Hematopoietic multipotent progenitor cell (in vitro differentiated cells): Measurements from ENCODE around the gene MED29. TPM values are rescaled to one million over a fixed set of nuclear protein-coding genes. Genes with fewer than 3 reads are reported as not detected.

Experiments used
- DNase-seq, 3 donors: peaks; one replicate each; pipeline ENCODE4 v3.0.0-alpha.2; 2011 to 2015; ENCODE audit warnings: low read depth in 2 of 3, low spot score in 2 of 3
- total RNA-seq: library from RNA; depleted of rRNA; stranded (reverse); fragments of >200 nt; gene quantifications from one replicate; pipeline ENCODE4 v1.2.3, GENCODE V29; 2012

MED29 gene
- total RNA-seq, 1 donor, result 35.5 TPM

DNA sequence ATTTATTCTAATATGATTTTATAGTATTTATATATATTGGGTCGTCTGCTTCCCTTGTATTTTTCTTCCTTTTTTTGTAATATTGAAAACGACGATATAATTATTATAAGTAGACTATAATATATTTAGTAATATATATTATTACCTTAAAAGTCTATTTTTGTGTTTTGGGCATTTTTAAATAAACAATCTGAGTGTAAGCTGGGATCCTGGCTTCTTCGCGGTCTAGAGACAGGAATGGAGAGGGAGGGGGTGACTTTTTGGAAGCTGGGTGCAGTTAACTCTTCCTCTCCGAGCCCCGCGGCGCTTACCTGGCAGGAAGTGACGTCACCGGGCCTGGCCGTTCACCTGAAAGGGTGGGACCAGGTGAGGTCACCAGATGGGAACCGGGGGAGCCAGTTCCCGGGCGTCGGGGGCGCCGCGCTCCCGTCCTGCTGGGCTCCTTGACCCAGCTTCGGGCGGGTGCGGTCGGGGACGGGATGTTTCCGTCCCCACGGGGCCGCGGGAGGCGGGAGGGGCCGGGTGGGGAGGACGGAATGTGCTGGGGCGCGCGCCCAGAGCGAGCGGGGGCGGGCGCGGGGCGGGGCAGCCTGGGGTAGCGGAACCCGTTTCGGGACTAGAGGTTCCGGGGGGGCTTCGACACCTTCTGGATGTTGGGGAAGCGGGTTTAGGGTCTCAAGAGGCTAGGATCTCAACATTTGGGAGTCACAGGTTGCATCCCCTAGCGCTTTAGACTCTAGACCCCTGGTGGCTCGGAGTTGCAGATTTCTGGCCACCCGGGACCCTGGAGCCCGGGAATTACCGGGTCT is 18.2 kb downstream of the MED29 start:
- peak; percentile 73 to 78 (median 77) for DNase-seq

GRCh38 chr19:39410017-39410830 is 19.0 kb downstream of the MED29 start:
- DNase-seq, result peak in 2 of 3 donors; percentile 64 to 78

DNA sequence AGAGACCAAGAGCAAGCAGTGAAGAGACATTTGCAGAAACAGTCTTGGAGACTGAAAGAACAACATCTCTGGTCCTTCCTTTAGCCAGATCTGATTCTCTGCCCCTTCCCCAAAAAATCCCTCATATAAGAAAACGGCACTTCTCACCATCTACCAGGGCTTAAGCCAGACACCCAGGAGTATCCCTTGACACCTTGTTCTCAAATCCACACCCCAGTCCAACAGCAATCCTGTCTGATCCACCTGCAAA is 19.6 kb downstream of the MED29 start:
- no peak for DNase-seq

GRCh38 chr19:39411081-39411831 is 20.1 kb downstream of the MED29 start:
- no peak for DNase-seq

DNA sequence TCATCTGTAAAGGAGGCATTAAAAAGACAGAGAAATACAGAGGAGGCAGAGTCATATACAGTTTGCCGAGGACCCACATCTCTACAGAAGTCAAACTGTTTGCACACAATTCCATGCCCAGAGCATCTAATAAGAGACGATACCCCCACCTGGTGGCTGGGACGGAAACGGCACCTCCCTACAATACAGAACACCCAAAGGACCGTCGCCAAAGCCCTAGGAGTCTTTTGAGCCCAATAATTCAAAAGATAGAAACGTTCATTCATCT is 20.6 kb downstream of the MED29 start:
- DNase-seq, result peak; percentile 84 to 97 (median 89)

GRCh38 chr19:39412100-39412866 is 21.1 kb downstream of the MED29 start, which contains the start of gene PLEKHG2:
PLEKHG2 (plus strand) TSS chr19:39412669; CDS start chr19:39414087, 1,418 bp downstream.
- DNase-seq, result peak; percentile 99

GRCh38 chr19:39412867-39413271 is 21.7 kb downstream of the MED29 start:
- no peak for DNase-seq

GRCh38 chr19:39413272-39413910 is 22.2 kb downstream of the MED29 start:
- peak in 1 of 3 donors; percentile 41 for DNase-seq

GRCh38 chr19:39413911-39414608 is 22.9 kb downstream of the MED29 start:
- DNase-seq, result no peak

DNA sequence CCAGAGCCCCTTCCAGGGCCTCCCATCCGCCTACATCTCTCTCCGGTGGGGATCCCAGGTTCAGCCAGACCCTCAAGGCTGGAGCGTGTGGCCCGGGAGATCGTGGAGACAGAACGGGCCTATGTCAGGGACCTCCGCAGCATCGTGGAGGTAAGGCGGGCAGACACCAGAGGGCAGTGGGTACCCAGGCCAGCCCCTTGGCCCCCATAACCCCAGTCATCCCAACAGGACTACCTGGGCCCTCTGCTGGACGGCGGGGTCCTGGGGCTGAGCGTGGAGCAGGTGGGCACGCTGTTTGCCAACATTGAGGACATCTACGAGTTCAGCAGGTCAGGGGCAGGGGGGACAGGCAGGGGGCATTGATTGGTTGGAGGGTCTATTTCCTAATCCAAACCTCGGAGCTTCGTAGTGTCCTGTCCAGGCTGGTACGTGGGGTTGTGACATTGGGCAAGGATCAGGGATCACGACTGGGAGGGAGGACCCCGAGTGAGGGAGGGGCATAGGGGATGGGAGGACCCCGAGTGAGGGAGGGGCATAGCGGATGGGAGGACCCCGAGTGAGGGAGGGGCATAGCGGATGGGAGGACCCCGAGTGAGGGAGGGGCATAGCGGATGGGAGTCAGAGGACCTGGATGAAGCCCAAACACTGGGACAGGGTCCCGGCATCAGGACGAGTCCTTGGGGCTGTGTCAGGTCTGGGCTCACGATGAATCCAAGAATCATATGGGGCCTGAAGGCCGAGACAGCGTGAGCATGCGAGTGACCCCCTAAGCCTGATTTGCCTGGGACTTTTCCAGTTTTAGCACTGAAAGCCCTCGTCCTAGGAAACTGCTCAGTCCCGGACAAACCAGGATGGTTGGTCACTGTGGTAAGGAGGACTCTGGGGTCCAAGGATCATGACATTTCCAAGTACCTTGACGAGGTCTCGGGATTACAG is 24.2 kb downstream of the MED29 start:
- no peak for DNase-seq

DNA sequence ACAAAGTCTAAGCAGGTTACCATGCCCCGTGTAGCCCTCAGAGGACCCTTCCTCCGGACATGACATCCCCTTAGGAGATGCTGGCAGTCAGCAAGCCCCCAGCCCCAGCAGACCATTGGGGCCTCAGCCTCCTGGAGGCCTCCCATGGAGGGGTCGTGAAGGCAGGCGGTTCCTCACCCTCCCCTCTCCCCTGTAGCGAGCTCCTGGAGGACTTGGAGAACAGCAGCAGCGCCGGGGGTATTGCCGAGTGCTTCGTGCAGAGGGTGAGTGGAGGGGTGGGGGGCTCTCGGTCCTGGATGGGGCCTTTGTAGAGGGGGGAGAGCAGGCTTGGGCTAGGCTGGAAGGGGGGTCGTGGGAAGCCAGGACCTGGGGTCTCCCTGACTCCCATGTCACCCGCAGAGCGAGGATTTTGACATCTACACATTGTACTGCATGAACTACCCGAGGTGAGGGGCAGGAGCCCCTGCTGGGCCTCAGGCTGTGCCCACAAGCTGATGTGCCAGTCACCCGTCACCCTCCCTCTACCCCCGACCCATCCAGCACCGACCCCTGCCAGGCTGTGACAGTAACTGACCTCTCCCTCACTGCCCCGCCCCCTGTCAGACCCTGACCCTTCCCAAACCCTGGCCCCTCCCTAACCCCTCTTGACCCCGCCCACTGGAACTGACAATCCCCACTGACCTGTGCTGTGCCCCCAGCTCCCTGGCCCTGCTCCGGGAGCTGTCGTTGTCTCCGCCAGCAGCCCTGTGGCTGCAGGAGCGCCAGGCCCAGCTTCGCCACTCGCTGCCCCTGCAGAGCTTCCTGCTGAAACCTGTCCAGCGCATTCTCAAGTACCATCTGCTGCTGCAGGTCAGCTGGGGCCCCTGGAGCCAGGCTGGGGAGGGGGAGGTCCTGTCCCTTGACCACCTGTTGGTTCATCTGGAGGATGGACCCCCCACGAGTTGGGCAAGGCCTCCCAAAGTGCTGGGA is 25.3 kb downstream of the MED29 start:
- DNase-seq, result no peak

GRCh38 chr19:39417463-39418181 is 26.4 kb downstream of the MED29 start:
- DNase-seq, result no peak

GRCh38 chr19:39419003-39419402 is 27.8 kb downstream of the MED29 start:
- DNase-seq, result no peak

DNA sequence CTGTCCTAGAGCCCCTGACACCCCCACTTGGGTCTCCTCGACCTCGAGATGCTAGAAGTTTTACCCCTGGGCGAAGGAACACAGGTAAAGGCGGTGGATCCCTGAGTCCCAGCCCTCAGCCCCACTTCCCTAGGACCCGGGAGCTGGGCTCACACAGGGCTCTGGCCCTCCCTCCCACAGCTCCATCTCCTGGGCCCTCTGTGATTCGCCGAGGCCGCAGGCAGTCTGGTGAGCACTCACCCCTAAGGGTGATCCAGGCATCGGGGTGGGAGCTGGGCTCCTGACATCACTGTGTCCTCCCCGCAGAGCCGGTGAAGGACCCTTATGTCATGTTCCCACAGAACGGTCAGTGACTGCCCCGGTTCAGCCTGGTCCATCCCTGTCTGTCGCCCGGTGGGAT is 29.6 kb downstream of the MED29 start:
- DNase-seq, result no peak

DNA sequence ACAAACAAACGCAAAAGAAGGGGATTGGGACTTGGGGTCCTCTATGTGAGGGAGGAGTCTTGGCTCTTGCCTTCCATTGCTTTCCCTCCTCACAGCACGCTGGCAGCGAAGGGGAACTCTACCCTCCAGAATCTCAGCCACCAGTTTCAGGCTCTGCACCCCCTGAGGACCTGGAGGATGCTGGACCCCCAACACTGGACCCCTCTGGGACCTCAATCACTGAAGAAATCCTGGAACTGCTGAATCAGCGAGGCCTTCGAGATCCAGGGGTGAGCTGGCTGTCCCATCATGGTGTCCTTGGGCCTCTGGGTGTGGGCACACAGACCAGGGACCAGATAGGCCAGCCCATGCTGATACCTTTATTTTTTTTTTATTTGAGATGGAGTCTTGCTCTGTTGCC is 30.8 kb downstream of the MED29 start:
- no peak for DNase-seq

- no peak for DNase-seq
Measured at GRCh38 chr19:39423258-39424086, 32.3 kb downstream of the MED29 start.
